K562 (cell line): ENCODE results near the gene SLC5A5. TPM values are rescaled to one million over a fixed set of nuclear protein-coding genes. Genes with fewer than 3 reads are reported as not detected.

Source experiments
- ADNP ChIP-seq: fragments of 200-800 bp; sonication (Bioruptor generic); IDR thresholded peaks from 2 replicates; pipeline ENCODE4 v1.6.1; 2016; ENCODE audit warnings: missing genetic modification characterization, missing compliant biosample characterization
- EWSR1 ChIP-seq: fragments of 450-650 bp; IDR thresholded peaks from 2 replicates; pipeline ENCODE4 v1.6.1; 2018; ENCODE audit warnings: borderline replicate concordance, mild to moderate bottlenecking, low read depth, moderate library complexity; ENCODE audit not compliant: partially characterized antibody
- HBP1 ChIP-seq: fragments of 450-650 bp; formaldehyde crosslinking; IDR thresholded peaks from 2 replicates; pipeline ENCODE4 v1.4.0; 2022; ENCODE audit warnings: missing genetic modification characterization
- HDAC2 ChIP-seq: fragments of 450-650 bp; IDR thresholded peaks from 2 replicates; pipeline ENCODE4 v1.6.1; 2016; ENCODE audit warnings: mild to moderate bottlenecking
- HDAC8 ChIP-seq: fragments of 450-650 bp; IDR thresholded peaks from 2 replicates; pipeline ENCODE4 v1.6.1; 2016; ENCODE audit warnings: mild to moderate bottlenecking, missing genetic modification characterization, moderate library complexity, missing compliant biosample characterization
- HSF4 ChIP-seq: fragments of 250-450 bp; sonication (Bioruptor Pico); IDR thresholded peaks from 2 replicates; pipeline ENCODE4 v2.1.2; 2022; ENCODE audit warnings: mild to moderate bottlenecking, moderate library complexity, borderline replicate concordance
- MAX ChIP-seq: sonication (generic); formaldehyde crosslinking; IDR thresholded peaks from 2 replicates; pipeline ENCODE4 v1.9.0; 2022; ENCODE audit warnings: mild to moderate bottlenecking, missing genetic modification reagents
- NUFIP1 ChIP-seq: fragments of 450-650 bp; IDR thresholded peaks from 2 replicates; pipeline ENCODE4 v1.6.1; 2018; ENCODE audit not compliant: partially characterized antibody
- POLR2A ChIP-seq: fragments of 450-650 bp; conservative IDR thresholded peaks from 2 replicates; pipeline ENCODE4 v1.6.1; 2016
- RCOR1 ChIP-seq, 2 experiments: IDR thresholded peaks; 2 replicates each; pipeline ENCODE4 v1.6.1; 2012; ENCODE audit warnings: low read depth in 2 of 2, low read length in 2 of 2, borderline replicate concordance in 1 of 2, improper control_type of control experiment in 1 of 2
- RNF2 ChIP-seq: sonication (generic); IDR thresholded peaks from 2 replicates; pipeline ENCODE4 v1.6.1; 2016
- SMARCE1 ChIP-seq: fragments of 450-650 bp; IDR thresholded peaks from 2 replicates; pipeline ENCODE4 v1.7.1; 2016; ENCODE audit warnings: mild to moderate bottlenecking
- TSC22D4 ChIP-seq: fragments of 450-650 bp; IDR thresholded peaks from 2 replicates; pipeline ENCODE4 v1.6.1; 2016; ENCODE audit warnings: missing genetic modification characterization, missing biosample characterization, control low read depth
- ZFP30 ChIP-seq: fragments of 250-450 bp; sonication (Bioruptor Pico); IDR thresholded peaks from 2 replicates; pipeline ENCODE4 v1.8.0; 2022; ENCODE audit warnings: moderate library complexity, mild to moderate bottlenecking, inconsistent platforms, borderline replicate concordance
- ZNF280B ChIP-seq: fragments of 250-450 bp; sonication (Bioruptor Pico); IDR thresholded peaks from 2 replicates; pipeline ENCODE4 v1.5.1; 2021; ENCODE audit warnings: mild to moderate bottlenecking
- ZNF778 ChIP-seq: fragments of 450-650 bp; formaldehyde crosslinking; IDR thresholded peaks from 2 replicates; pipeline ENCODE4 v1.4.0; 2020; ENCODE audit warnings: mild to moderate bottlenecking, moderate library complexity
- polyA plus RNA-seq, 8 experiments: library from polyadenylated mRNA; depleted of rRNA in 4 of 8; stranded (reverse) in 5 of 8; unstranded in 3 of 8; fragments of >200 nt; fragmentation: Nextera tagmentation in 2 of 8; fragmentation: Illumina TruSeq in 1 of 8; extraction: Ambion mirVana in 2 of 8; extraction: Trizol in 1 of 8; gene quantifications; 2 replicates each; pipeline versions ENCODE4 v1.2.1 to v1.2.3, GENCODE V29; 2011 to 2014; ENCODE audit warnings: inconsistent platforms in 1 of 8, missing spikeins in 1 of 8
- total RNA-seq, 7 experiments: library from RNA; depleted of rRNA in 6 of 7; stranded (reverse); fragments of >200 nt in 6 of 7; fragmentation: Illumina TruSeq in 2 of 7; extraction: Trizol in 2 of 7; gene quantifications; 2 replicates each; pipeline versions ENCODE4 v1.2.1 to v1.2.3, GENCODE V29; 2011 to 2021; ENCODE audit warnings: low replicate concordance in 1 of 7
- TF ChIP-seq, protein P1 (sequence below), 2 experiments: fragments of 200-800 bp in 1 of 2; sonication (Bioruptor generic) in 1 of 2; sonication (generic) in 1 of 2; formaldehyde crosslinking in 1 of 2; IDR thresholded peaks in 1 of 2; conservative IDR thresholded peaks in 1 of 2; 2 replicates each; pipeline versions ENCODE4 v1.5.0 to v1.6.1; 2016 to 2020; ENCODE audit warnings: missing compliant biosample characterization in 1 of 2, missing genetic modification characterization in 1 of 2, missing genetic modification reagents in 1 of 2
- TF ChIP-seq, protein P2 (sequence below): sonication (generic); formaldehyde crosslinking; IDR thresholded peaks from 2 replicates; pipeline ENCODE4 v1.8.0; 2022; ENCODE audit warnings: mild to moderate bottlenecking, missing genetic modification reagents, borderline replicate concordance
- TF ChIP-seq, protein P3 (sequence below): fragments of 250-450 bp; sonication (Bioruptor Pico); IDR thresholded peaks from 2 replicates; pipeline ENCODE4 v1.4.0; 2020; ENCODE audit warnings: mild to moderate bottlenecking, moderate library complexity

The SLC5A5 gene
- total and polyA plus RNA-seq, 9 of the 15 experiments (the other 6 are each of a cell fraction or from before 2014, with no cell fraction given) = 0.10 to 0.73 (median 0.23) TPM

DNA sequence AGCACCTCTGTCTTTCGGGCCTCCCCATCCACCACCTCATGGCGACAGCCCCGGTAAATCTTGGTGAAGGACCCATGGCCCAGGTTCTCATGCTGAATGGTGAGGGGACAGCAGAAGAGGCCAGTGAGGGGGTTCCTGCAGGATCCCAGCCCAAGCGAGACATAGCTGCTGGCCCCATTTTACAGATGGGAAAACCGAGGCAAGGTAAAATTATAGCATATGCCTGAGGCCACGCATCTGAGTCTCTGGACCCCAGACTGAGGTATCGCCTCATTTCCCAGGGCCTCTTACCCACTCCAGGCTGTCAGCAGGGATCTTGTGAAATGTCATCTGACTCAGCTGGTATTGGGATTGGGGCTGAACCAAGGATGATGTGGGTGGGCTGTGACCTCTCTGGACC, 33.8 kb upstream of the SLC5A5 start (continued):
- TF ChIP-seq, protein P1, sequence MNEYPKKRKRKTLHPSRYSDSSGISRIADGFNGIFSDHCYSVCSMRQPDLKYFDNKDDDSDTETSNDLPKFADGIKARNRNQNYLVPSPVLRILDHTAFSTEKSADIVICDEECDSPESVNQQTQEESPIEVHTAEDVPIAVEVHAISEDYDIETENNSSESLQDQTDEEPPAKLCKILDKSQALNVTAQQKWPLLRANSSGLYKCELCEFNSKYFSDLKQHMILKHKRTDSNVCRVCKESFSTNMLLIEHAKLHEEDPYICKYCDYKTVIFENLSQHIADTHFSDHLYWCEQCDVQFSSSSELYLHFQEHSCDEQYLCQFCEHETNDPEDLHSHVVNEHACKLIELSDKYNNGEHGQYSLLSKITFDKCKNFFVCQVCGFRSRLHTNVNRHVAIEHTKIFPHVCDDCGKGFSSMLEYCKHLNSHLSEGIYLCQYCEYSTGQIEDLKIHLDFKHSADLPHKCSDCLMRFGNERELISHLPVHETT (CRISPR knock-in tag; conservative IDR thresholded peaks at IDR 0.05 in 1 of 2, IDR thresholded peaks at IDR 0.05 in 1 of 2) = no peak
- TF ChIP-seq EWSR1 = no peak
- TF ChIP-seq NUFIP1 = no peak
- TF ChIP-seq RNF2 = no peak
- TF ChIP-seq, protein P2, sequence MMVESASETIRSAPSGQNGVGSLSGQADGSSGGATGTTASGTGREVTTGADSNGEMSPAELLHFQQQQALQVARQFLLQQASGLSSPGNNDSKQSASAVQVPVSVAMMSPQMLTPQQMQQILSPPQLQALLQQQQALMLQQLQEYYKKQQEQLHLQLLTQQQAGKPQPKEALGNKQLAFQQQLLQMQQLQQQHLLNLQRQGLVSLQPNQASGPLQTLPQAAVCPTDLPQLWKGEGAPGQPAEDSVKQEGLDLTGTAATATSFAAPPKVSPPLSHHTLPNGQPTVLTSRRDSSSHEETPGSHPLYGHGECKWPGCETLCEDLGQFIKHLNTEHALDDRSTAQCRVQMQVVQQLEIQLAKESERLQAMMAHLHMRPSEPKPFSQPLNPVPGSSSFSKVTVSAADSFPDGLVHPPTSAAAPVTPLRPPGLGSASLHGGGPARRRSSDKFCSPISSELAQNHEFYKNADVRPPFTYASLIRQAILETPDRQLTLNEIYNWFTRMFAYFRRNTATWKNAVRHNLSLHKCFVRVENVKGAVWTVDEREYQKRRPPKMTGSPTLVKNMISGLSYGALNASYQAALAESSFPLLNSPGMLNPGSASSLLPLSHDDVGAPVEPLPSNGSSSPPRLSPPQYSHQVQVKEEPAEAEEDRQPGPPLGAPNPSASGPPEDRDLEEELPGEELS = no peak
- no peak for TF ChIP-seq POLR2A
- TF ChIP-seq HDAC2 = peak; percentile 48; the same call in 1 of the 2 replicates
- no peak for TF ChIP-seq HDAC8 (tag)
- TF ChIP-seq HSF4 = no peak
- no peak for TF ChIP-seq SMARCE1
- TF ChIP-seq ADNP = peak; percentile 69
- TF ChIP-seq, protein P3, sequence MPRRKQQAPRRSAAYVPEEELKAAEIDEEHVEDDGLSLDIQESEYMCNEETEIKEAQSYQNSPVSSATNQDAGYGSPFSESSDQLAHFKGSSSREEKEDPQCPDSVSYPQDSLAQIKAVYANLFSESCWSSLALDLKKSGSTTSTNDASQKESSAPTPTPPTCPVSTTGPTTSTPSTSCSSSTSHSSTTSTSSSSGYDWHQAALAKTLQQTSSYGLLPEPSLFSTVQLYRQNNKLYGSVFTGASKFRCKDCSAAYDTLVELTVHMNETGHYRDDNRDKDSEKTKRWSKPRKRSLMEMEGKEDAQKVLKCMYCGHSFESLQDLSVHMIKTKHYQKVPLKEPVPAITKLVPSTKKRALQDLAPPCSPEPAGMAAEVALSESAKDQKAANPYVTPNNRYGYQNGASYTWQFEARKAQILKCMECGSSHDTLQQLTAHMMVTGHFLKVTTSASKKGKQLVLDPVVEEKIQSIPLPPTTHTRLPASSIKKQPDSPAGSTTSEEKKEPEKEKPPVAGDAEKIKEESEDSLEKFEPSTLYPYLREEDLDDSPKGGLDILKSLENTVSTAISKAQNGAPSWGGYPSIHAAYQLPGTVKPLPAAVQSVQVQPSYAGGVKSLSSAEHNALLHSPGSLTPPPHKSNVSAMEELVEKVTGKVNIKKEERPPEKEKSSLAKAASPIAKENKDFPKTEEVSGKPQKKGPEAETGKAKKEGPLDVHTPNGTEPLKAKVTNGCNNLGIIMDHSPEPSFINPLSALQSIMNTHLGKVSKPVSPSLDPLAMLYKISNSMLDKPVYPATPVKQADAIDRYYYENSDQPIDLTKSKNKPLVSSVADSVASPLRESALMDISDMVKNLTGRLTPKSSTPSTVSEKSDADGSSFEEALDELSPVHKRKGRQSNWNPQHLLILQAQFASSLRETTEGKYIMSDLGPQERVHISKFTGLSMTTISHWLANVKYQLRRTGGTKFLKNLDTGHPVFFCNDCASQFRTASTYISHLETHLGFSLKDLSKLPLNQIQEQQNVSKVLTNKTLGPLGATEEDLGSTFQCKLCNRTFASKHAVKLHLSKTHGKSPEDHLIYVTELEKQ (CRISPR knock-in tag) = no peak
- TF ChIP-seq ZNF778 (CRISPR knock-in tag) = no peak
- no peak for TF ChIP-seq TSC22D4 (tag)
- TF ChIP-seq ZNF280B (CRISPR knock-in tag) = no peak
- TF ChIP-seq HBP1 (CRISPR knock-in tag) = no peak
- peak in 1 of 2 experiments; percentile 46; a peak in 2 of 4 replicates for TF ChIP-seq RCOR1 (IDR thresholded peaks at IDR 0.05; ENCODE audit: borderline replicate concordance in 1 of 2, low read depth in 2 of 2, low read length in 2 of 2)
- TF ChIP-seq MAX (CRISPR knock-in tag) = no peak
- TF ChIP-seq ZFP30 (CRISPR knock-in tag) = no peak
